Activated CD8-positive, alpha-beta memory T cell treated with anti-CD3 and anti-CD28 coated beads, Interleukin-2, amount 50 U/mL, for 1 hour (primary cell): ENCODE measurements around the gene RASGRP1.

ENCODE experiments used
- DNase-seq: peaks from one replicate; pipeline ENCODE4 v3.0.0-alpha.2; 2020; ENCODE audit errors: extremely low read depth

RASGRP1 gene

DNA sequence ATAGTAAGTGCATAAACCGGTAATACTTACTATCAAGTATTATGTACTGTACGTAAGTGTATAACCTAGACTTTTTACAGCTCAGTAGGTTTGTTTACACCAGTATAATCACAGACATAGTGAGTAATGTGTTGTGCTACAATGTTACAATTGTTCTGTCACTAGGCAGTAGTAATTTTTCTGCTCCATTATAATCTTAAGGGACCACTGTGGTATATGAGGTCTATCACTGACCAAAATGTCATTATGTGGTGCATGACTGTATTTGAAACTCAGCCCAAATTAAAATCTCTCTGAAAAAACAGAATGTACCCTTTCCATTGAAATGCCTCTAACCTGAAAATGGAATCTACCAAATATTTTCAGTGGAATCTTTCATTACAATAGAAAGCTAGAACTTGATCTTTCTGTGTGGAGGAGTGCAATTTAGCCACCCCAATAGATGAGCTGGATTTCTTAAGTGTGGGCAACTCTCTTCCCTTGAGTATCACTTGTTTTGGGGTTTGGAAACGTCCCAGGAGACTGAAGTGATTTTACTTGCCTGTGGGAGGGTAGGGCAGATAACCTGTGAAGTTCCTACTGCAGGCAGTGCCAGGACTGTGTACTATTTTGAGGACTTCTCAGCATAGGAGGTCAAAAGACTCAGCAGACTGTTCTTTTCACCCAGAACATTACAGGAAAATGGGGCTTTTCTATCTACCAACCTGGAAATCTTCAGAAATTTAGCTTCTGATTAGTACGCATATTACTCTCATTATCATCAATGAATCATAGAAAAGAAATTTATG, 59.7 kb downstream of the RASGRP1 start:
- no peak for DNase-seq

DNA sequence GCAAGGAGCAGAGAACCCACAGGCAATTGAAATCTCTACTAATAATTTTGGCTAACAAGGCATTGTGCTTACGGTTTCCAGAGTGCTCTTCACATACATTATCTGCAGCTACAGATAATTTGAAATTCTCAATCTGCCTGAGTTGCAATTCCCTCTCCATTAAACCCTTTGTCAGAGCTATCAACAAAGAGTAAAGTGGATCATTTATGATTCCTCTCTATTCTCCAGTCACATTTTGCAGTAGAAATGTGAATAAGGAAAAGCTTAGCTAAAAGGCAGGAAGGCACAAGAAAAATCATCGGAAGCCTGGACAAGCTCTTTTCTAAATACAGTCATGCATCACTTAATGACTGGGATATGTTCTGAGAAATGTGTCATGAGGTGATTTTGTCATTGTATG, 61.1 kb downstream of the RASGRP1 start:
- DNase-seq: no peak

GRCh38 chr15:38499651-38500050, 65.0 kb downstream of the RASGRP1 start:
- DNase-seq: no peak

DNA sequence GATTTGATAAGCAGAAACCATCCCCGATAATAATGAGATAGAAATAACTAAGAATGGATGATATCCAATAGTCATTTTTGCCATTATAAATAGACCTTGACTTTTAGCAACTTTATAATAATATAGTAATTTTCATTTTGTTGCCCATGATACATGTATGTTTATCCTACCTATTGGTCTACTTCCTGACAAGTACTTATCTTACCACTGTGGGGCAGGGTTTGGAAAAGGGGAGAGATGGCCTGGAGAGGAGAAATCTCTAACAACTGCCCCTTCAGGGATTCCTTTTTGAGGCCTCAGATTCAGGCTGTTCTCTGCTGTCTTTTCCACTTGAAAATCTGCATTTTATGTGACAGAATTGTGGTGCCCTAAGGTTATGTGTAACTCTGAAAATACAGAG, 68.5 kb downstream of the RASGRP1 start:
- no peak for DNase-seq

- no peak for DNase-seq
Measured at GRCh38 chr15:38490242-38490922, 74.2 kb downstream of the RASGRP1 start.

- DNase-seq: no peak
Measured at GRCh38 chr15:38487378-38487777, 77.2 kb downstream of the RASGRP1 start.

DNA sequence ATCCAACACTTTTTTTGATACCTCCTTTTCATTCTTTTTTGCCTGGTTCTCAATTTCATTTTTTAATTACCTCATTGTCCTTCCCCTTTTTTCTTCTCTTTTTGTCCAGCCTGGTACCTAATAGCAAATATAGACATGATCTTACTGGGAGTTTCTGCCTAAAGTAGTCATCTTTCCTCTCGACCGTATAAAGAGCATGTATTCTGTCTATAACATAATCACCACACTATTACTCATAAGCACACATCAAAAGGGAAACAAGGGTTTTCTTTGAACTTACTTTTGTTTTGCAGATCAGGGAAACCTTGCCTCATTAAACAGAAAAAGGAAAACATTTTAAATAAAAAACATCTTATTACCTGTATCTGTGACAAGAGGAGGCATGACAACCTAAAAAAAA, 77.7 kb downstream of the RASGRP1 start:
- no peak for DNase-seq

- no peak for DNase-seq
Measured at GRCh38 chr15:38482572-38482971, 82.0 kb downstream of the RASGRP1 start.

DNA sequence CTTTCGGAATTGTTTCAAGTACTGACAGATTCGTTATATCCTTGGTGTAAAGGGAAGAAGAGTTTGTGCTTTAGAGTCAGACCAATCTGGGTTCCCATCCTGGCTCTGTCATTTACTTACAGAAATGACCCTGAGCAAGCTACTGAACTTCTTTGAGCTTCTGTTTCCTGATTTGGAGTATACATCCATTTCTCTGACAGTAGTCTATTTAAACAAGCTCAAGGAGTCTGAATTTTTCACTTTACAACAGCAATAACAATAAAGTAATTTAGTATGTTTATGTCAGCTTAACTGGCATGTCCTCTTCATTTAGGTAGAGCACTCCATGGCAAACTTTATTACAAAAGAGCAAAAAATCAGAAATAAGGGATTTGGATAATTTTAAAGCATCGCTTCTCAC, 82.9 kb downstream of the RASGRP1 start:
- DNase-seq: no peak

- no peak for DNase-seq
Measured at GRCh38 chr15:38481113-38481512, 83.5 kb downstream of the RASGRP1 start.

- DNase-seq: no peak
Measured at GRCh38 chr15:38479756-38480155, 84.9 kb downstream of the RASGRP1 start.

DNA sequence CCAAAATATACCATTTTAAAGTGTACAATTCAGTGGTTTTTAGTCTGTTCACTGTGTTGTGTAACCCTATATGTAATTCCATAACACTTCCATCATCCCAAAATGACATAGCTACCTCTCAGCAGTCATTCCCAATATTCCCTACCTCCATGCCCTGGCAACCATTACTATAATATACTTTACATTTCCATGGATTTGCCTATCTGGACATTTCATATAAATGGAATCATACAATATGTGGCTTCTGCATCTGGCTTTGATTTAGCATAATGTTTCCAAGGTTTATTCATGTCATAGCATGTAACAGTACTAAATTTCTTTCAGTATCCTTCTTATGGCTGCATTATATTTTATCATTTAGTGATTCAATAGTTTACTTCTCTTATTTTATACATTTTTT, 85.3 kb downstream of the RASGRP1 start:
- no peak for DNase-seq

DNA sequence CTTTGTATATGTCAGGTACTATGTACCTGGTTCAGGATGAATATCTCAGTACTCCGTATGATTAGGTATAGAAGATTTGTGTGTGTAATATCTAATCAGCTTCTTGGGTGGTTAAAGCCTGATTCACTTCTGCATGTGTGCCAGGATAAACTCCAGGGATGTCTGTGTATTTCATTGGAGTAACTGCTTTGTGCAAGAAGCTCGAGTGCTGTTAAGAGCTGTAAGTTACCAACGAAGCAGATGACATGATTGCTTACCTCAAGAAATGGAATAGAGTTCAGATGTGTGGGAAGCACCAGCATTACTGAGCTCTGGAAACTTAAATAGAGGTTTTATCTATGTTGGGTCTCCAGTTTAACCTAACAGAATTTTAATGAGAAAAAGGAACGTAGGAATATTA, 87.0 kb downstream of the RASGRP1 start:
- no peak for DNase-seq

DNA sequence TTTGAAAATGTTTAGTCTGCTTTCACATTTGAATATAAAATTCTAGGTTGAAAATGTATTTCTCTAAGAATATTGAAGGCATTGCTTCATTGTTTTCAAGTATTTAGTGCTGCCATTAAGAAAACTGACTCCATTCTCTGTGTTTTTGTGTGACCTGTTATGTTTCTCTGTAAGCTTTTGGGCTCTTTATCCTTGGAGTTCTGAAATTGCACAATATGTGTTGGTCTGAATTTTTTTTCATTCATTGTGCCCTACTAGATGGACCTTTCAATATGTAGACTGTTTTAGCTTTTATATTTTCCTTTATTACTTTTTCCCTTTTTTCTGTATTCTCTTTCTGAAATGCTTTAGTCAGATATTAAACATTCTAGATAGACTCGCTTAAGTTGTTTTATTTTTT, 88.5 kb downstream of the RASGRP1 start:
- no peak for DNase-seq

DNA sequence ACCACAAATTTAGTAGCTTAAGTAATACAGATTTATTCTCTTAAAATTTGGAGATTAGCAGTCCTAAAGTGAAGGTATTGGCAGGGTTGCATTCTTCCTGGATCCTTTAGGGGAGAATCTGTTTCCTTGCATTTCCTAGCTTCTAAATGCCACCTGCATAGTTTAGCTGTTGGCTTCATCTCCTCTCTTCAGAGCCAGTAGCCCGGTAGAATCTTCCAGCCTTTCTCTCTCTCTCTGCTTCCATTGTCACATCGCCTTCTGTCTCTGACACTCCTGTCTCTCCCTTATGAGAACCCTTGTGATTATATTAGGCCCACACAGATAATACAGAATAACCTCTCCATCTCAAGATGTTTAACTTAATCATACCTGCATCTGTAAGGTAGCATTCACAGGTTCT, 89.3 kb downstream of the RASGRP1 start:
- DNase-seq: no peak

GRCh38 chr15:38474155-38474757, 90.4 kb downstream of the RASGRP1 start:
- peak; percentile 12 for DNase-seq

GRCh38 chr15:38471974-38472373, 92.6 kb downstream of the RASGRP1 start:
- no peak for DNase-seq

- DNase-seq: no peak
Measured at GRCh38 chr15:38470816-38471215, 93.8 kb downstream of the RASGRP1 start.

GRCh38 chr15:38464675-38465074, 99.9 kb downstream of the RASGRP1 start:
- no peak for DNase-seq

GRCh38 chr15:38463893-38464292, 100.7 kb downstream of the RASGRP1 start:
- DNase-seq: no peak

DNA sequence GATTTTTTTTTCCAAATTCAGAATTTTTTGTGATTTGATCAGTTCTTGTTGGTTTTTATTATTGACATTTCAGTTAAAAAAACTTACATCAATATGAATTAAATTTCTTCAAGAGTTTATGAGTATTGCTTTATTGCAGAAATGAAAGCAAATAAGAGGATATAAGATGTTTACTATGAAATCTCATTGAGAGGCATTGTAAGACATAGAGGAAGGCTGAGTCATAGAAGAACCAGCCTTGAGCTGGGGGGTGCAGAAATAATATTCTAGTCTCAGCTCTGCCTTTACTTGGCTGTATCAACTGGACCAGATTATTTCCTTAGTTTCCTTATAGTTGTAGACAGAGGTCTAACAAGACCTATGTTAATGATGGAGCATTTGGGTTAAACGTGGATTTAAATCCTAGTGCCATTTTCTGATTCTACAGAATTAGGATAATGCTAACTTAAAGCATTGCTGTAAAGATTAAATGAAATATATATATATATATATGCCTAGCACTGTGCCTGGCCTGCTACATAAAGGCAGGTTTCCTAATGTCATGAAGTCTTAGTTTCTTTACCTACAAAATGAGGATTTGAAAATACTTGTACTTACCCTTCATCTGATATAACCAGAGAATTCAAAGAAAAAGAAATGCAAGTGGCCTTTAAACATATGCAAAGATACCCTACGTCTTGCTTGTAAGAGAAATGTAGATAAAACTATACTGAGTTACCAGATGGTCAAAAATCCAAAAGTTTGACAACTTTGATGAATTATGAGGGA, 103.4 kb downstream of the RASGRP1 start:
- DNase-seq: no peak

GRCh38 chr15:38460543-38460942, 104.1 kb downstream of the RASGRP1 start:
- DNase-seq: no peak
